Measurements from ENCODE around the gene TK2. TPM values are rescaled to one million over a fixed set of nuclear protein-coding genes. Genes with fewer than 3 reads are reported as not detected.

TK2 gene
- total and polyA plus RNA-seq, 2 experiments from 2014 or later: 27.9 to 57.5 TPM

DNA sequence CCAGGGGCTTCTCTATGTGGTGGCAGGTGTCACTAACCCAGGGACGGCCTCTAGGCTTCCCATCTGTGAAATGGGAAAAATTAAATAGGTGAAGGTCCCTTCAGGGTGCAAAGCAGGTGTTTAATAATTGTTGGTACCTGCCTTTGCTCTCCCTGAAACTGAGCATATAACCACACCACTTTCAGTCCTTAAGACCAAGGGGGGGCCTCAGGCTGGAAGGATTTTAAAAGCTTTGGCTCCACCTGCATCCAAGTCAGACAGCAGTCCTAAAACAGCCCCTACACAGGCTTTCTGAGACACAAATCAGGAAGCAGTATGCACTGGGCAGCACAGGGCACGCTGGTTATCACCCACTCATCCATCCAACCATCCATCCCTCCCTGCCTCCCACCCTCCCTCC lies 55.0 kb downstream of the TK2 start:
- no peak overlapping the region for H3K27ac ChIP-seq
- in situ Hi-C loops (cut with MboI): no loop called here
- H2AFZ ChIP-seq: no peak overlapping the region
- TF ChIP-seq EZH2phosphoT487 (IDR thresholded peaks at IDR 0.05; ENCODE audit: insufficient read depth, low read depth) (no peak), EZH2 (IDR thresholded peaks at IDR 0.05; ENCODE audit: insufficient read depth, poor library complexity, severe bottlenecking) (no peak)
- H4K20me1 ChIP-seq (ENCODE audit: insufficient read depth): no peaks in the 10 kb centered on the region
- no peak for DNase-seq
- no peak overlapping the region for H3K4me2 ChIP-seq (ENCODE audit: unreplicated experiment)
- no peaks in the 10 kb centered on the region for H3K9me3 ChIP-seq (ENCODE audit: low read depth)
- no peaks in the 10 kb centered on the region for H3K27me3 ChIP-seq (replicated peaks; ENCODE audit: insufficient read depth)
- H3K36me3 ChIP-seq (ENCODE audit: low read depth): no peaks in the 10 kb centered on the region
- H3K79me2 ChIP-seq (ENCODE audit: insufficient read depth): no peaks in the 10 kb centered on the region
- WGBS, 2 experiments (ENCODE audit: low coverage in 1 of 2, low lambda C conversion rate in 2 of 2, missing lambda C conversion rate in 2 of 2): 72 to 85% methylated on average over 2 of the region's 2 CpGs
- no peaks in the 10 kb centered on the region for H3K4me1 ChIP-seq (ENCODE audit: insufficient read depth)
- H3F3A ChIP-seq (ENCODE audit: insufficient read depth): no peaks in the 10 kb centered on the region
- no peak overlapping the region for H3K4me3 ChIP-seq
- H3K9ac ChIP-seq: no peak overlapping the region
- H3K9me2 ChIP-seq (ENCODE audit: insufficient read depth): no peaks in the 10 kb centered on the region

DNA sequence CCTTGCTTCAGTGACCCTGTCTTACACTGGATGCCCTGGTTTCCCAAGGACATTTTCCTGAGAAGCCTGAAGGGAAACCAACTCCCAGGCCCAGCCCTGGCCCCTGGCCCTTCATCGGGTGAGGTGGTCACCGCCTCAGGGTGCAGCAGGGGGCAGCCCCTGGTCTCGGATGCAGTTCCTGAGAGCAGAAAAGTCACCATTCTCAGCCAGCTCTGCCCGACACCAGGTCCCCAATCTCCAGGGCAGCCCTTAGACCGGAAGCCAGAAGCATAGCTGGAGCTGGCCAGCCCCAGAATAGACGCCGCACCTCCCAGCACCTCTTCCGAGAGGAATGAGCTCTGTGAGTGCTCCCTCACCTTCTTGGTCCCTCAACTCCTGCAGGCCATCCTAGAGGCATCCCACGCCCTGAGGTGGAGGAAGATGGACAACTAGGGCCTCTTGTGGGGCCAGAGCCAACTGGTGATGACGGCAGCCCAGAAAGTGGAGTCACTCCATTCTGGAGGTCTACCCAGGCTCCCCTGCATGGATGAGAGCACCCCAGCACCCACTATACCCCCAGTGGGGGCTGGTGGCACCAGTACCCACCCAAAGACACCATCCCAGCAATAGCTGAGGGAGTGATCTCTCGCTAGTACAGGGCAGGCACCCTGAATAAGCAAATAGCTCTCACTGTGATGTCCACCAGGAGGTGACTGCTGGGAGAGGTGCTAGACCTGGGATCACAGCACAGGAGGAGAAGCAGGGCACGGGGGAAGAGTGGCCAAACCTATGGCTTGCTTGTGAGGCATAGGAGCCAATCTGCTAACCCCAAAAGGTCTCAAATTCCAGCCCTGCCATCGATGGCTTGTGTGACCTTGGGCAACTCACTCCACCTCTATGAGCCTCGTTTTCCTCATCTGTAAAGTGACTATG lies 56.2 kb downstream of the TK2 start:
- no peaks in the 10 kb centered on the region for H3K9me2 ChIP-seq (ENCODE audit: insufficient read depth)
- H3F3A ChIP-seq (ENCODE audit: insufficient read depth): no peaks in the 10 kb centered on the region
- no peaks in the 10 kb centered on the region for H3K9me3 ChIP-seq (ENCODE audit: low read depth)
- H2AFZ ChIP-seq: no peak overlapping the region
- H3K27ac ChIP-seq: no peak overlapping the region
- TF ChIP-seq EZH2phosphoT487 (IDR thresholded peaks at IDR 0.05; ENCODE audit: insufficient read depth, low read depth): no peak
- no peak for TF ChIP-seq EZH2 (IDR thresholded peaks at IDR 0.05; ENCODE audit: insufficient read depth, poor library complexity, severe bottlenecking)
- 87 to 90% methylated on average over 14 of the region's 14 CpGs for WGBS, 2 experiments (ENCODE audit: low coverage in 1 of 2, low lambda C conversion rate in 2 of 2, missing lambda C conversion rate in 2 of 2)
- no peaks in the 10 kb centered on the region for H3K36me3 ChIP-seq (ENCODE audit: low read depth)
- no peaks in the 10 kb centered on the region for H4K20me1 ChIP-seq (ENCODE audit: insufficient read depth)
- H3K79me2 ChIP-seq (ENCODE audit: insufficient read depth): no peaks in the 10 kb centered on the region
- in situ Hi-C loops (cut with MboI): no loop called here
- no peaks in the 10 kb centered on the region for H3K4me1 ChIP-seq (ENCODE audit: insufficient read depth)
- no peak overlapping the region for H3K4me3 ChIP-seq
- no peaks in the 10 kb centered on the region for H3K27me3 ChIP-seq (replicated peaks; ENCODE audit: insufficient read depth)
- no peak overlapping the region for H3K9ac ChIP-seq
- no peak overlapping the region for H3K4me2 ChIP-seq (ENCODE audit: unreplicated experiment)
- DNase-seq: no peak

DNA sequence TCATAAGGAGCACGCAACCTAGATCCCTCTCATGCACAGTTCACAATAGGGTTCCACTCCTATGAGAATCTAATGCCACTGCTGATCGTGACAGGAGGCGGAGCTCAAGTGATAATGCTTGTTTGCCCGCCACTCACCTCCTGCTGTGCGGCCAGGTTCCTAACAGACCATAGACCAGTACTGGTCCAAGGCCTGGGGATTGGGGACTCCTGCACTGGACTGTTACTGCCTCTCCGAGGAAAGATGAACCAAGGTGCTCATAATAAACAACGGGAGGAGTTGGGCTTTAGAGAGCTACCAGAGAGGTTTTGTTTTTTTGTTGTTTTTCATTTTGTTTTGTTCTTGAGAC lies 58.2 kb downstream of the TK2 start:
- no peak overlapping the region for H3K27ac ChIP-seq
- H3K9ac ChIP-seq: no peak overlapping the region
- TF ChIP-seq EZH2 (IDR thresholded peaks at IDR 0.05; ENCODE audit: insufficient read depth, poor library complexity, severe bottlenecking) (no peak), EZH2phosphoT487 (IDR thresholded peaks at IDR 0.05; ENCODE audit: insufficient read depth, low read depth) (no peak)
- H4K20me1 ChIP-seq (ENCODE audit: insufficient read depth): no peaks in the 10 kb centered on the region
- H3K4me1 ChIP-seq (ENCODE audit: insufficient read depth): peaks cover 7% of the 10 kb centered on the region
- in situ Hi-C loops (cut with MboI): no loop called here
- no peak overlapping the region for H3K4me3 ChIP-seq
- H3K27me3 ChIP-seq (replicated peaks; ENCODE audit: insufficient read depth): no peaks in the 10 kb centered on the region
- no peaks in the 10 kb centered on the region for H3K36me3 ChIP-seq (ENCODE audit: low read depth)
- DNase-seq: no peak
- H3K9me2 ChIP-seq (ENCODE audit: insufficient read depth): no peaks in the 10 kb centered on the region
- H3K79me2 ChIP-seq (ENCODE audit: insufficient read depth): no peaks in the 10 kb centered on the region
- 86 to 92% methylated on average over 7 of the region's 7 CpGs for WGBS, 2 experiments (ENCODE audit: low coverage in 1 of 2, low lambda C conversion rate in 2 of 2, missing lambda C conversion rate in 2 of 2)
- no peaks in the 10 kb centered on the region for H3K9me3 ChIP-seq (ENCODE audit: low read depth)
- H3F3A ChIP-seq (ENCODE audit: insufficient read depth): 0 out of 2 replicates have a peak, but pooled peaks cover 6% of the 10 kb centered on the region
- no peak overlapping the region for H2AFZ ChIP-seq
- no peak overlapping the region for H3K4me2 ChIP-seq (ENCODE audit: unreplicated experiment)

GRCh38 chr16:66490774-66491715 lies 58.9 kb downstream of the TK2 start:
- TF ChIP-seq EZH2 (IDR thresholded peaks at IDR 0.05; ENCODE audit: insufficient read depth, poor library complexity, severe bottlenecking): no peak
- TF ChIP-seq EZH2phosphoT487 (IDR thresholded peaks at IDR 0.05; ENCODE audit: insufficient read depth, low read depth): no peak
- Histone ChIP-seq H2AFZ (no peak overlapping the region), H4K20me1 (ENCODE audit: insufficient read depth) (no peaks in the 10 kb centered on the region), H3K9ac (no peak overlapping the region), H3K9me3 (ENCODE audit: low read depth) (no peaks in the 10 kb centered on the region), H3K4me3 (no peak overlapping the region), H3K4me2 (ENCODE audit: unreplicated experiment) (no peak overlapping the region), H3K27ac (no peak overlapping the region), H3K4me1 (ENCODE audit: insufficient read depth) (peaks cover 10% of the 10 kb centered on the region), H3K27me3 (replicated peaks; ENCODE audit: insufficient read depth) (no peaks in the 10 kb centered on the region), H3K9me2 (ENCODE audit: insufficient read depth) (no peaks in the 10 kb centered on the region), H3K36me3 (ENCODE audit: low read depth) (no peaks in the 10 kb centered on the region), H3F3A (ENCODE audit: insufficient read depth) (0 out of 2 replicates have a peak, but pooled peaks cover 6% of the 10 kb centered on the region), H3K79me2 (ENCODE audit: insufficient read depth) (no peaks in the 10 kb centered on the region)
- in situ Hi-C loops (cut with MboI): no loop called here
- WGBS, 2 experiments (ENCODE audit: low coverage in 1 of 2, low lambda C conversion rate in 2 of 2, missing lambda C conversion rate in 2 of 2): 76 to 77% methylated on average over 8 of the region's 8 CpGs
- no peak for DNase-seq

Data from GM23248 (cell line).